ENCODE results near the gene SPATA3. TPM values are rescaled to one million over a fixed set of nuclear protein-coding genes. Genes with fewer than 3 reads are reported as not detected.

The SPATA3 gene
- total and polyA plus RNA-seq, 2 of the 13 experiments (the other 11 are each of a cell fraction or from before 2014, with no cell fraction given), result not detected

GRCh38 chr2:230975927-230976326 is 20.0 kb upstream of the SPATA3 start:
- H3K27ac ChIP-seq (ENCODE audit: extremely low read length, insufficient read depth, low read length), result no peak overlapping the region
- BruUV-seq (replicated peaks), result no TSS peak
- WGBS (ENCODE audit: low lambda C conversion rate), result 59% methylated on average over 11 of the region's 11 CpGs
- no peaks in the 10 kb centered on the region for H3K9me3 ChIP-seq (ENCODE audit: low read length)
- no peaks in the 10 kb centered on the region for H4K20me1 ChIP-seq (ENCODE audit: insufficient read depth, low read length)
- H3K79me2 ChIP-seq (ENCODE audit: insufficient read depth, low read length), result no peaks in the 10 kb centered on the region
- no peak for FAIRE-seq
- ATAC-seq, result no peak
- no peak overlapping the region for H2AFZ ChIP-seq (ENCODE audit: low read length)
- ChIA-PET CTCF (ENCODE audit: low intra/inter-chr PET ratio, low total read pairs) (no interaction called here), POLR2A (no interaction called here)
- peaks cover 0 to 12% of the 10 kb centered on the region in 2 experiments; a peak in 1 of 5 replicates for H3K27me3 ChIP-seq (ENCODE audit: control insufficient read depth in 1 of 2, insufficient read depth in 2 of 2, low read length in 2 of 2)
- no peak overlapping the region for H3K4me3 ChIP-seq (replicated peaks in 1 of 3; ENCODE audit: insufficient read depth in 1 of 3, low read depth in 2 of 3, low read length in 3 of 3)
- no peak for DNase-seq (ENCODE audit: low spot score)
- H3K36me3 ChIP-seq (replicated peaks in 1 of 2; ENCODE audit: control insufficient read depth in 1 of 2, insufficient read depth in 2 of 2, low read length in 2 of 2), result no peaks in the 10 kb centered on the region
- H3K4me1 ChIP-seq (ENCODE audit: insufficient read depth, low read length), result no peaks in the 10 kb centered on the region
- no peak overlapping the region for H3K9ac ChIP-seq (ENCODE audit: insufficient read depth, low read depth, low read length)
- in situ Hi-C loops (cut with HindIII; ENCODE audit: extremely low pct_ligation_motif_present, low pct_unique_long_range_greater_than_20kb) (no loop called here), intact Hi-C loops (cut with micrococcal nuclease; ENCODE audit: unreplicated experiment) (no loop called here)
- no peak overlapping the region for H3K4me2 ChIP-seq (ENCODE audit: low read depth, low read length)
- TF ChIP-seq PATZ1 (CRISPR knock-in tag; IDR thresholded peaks at IDR 0.05), result no peak
- TF ChIP-seq ZNF18 (CRISPR knock-in tag; IDR thresholded peaks at IDR 0.05; ENCODE audit: insufficient replicate concordance), result no peak
- TF ChIP-seq EZH2 (conservative IDR thresholded peaks at IDR 0.05; ENCODE audit: low read depth, low read length), result no peak
- TF ChIP-seq RNF219 (CRISPR knock-in tag; IDR thresholded peaks at IDR 0.05), result no peak
- no peak for TF ChIP-seq ZMYM4 (CRISPR knock-in tag; IDR thresholded peaks at IDR 0.05)
- no peak for TF ChIP-seq USF2 (IDR thresholded peaks at IDR 0.05; ENCODE audit: low read depth, low read length)
- TF ChIP-seq USF2 (CRISPR knock-in tag; IDR thresholded peaks at IDR 0.05; ENCODE audit: borderline replicate concordance), result no peak
- TF ChIP-seq ZNF331 (CRISPR knock-in tag; IDR thresholded peaks at IDR 0.05), result no peak
- no peak for TF ChIP-seq SYNCRIP (IDR thresholded peaks at IDR 0.05; ENCODE audit: insufficient read depth, low read depth, low read length)
- no peak for TF ChIP-seq DDIT3 (CRISPR knock-in tag; IDR thresholded peaks at IDR 0.05)
- no peak for TF ChIP-seq FOXC1 (CRISPR knock-in tag; IDR thresholded peaks at IDR 0.05; ENCODE audit: borderline replicate concordance)
- TF ChIP-seq PTBP1 (IDR thresholded peaks at IDR 0.05; ENCODE audit: low read depth, low read length, poor library complexity, severe bottlenecking), result no peak
- TF ChIP-seq REL (CRISPR knock-in tag; conservative IDR thresholded peaks at IDR 0.05), result no peak
- no peak for TF ChIP-seq ZBTB33 (CRISPR knock-in tag; IDR thresholded peaks at IDR 0.05)
